ENCODE measurements around the gene SPTA1. TPM values are rescaled to one million over a fixed set of nuclear protein-coding genes. Genes with fewer than 3 reads are reported as not detected.

The SPTA1 gene
- total RNA-seq: 3.9 TPM
- polyA plus RNA-seq: 0.06 TPM

GRCh38 chr1:158686111-158687009 is at the start of gene SPTA1:
TSS of gene SPTA1 (minus strand) at chr1:158686715. CDS start at chr1:158686517, 198 bp downstream.
- no peak for DNase-seq (ENCODE audit: extremely low spot score)
- no peak within 1 kb of the TSS for H3K27ac ChIP-seq (ENCODE audit: low read depth)
- no peaks in the 10 kb centered on the region for H3K36me3 ChIP-seq (ENCODE audit: insufficient read depth)
- no peak within 1 kb of the TSS for H3K4me3 ChIP-seq (ENCODE audit: low read depth, low read length)
- 67% methylated on average over 7 of the region's 7 CpGs for WGBS
- no peaks in the 10 kb centered on the region for H3K4me1 ChIP-seq (ENCODE audit: insufficient read depth)

GRCh38 chr1:158735848-158736247 is 49.3 kb upstream of the SPTA1 start:
- DNase-seq (ENCODE audit: extremely low spot score): no peak
- Histone ChIP-seq H3K36me3 (ENCODE audit: insufficient read depth) (no peaks in the 10 kb centered on the region), H3K27ac (ENCODE audit: low read depth) (no peak overlapping the region), H3K4me3 (ENCODE audit: low read depth, low read length) (no peak overlapping the region), H3K4me1 (ENCODE audit: insufficient read depth) (no peaks in the 10 kb centered on the region)

- H3K4me3 ChIP-seq (ENCODE audit: low read depth, low read length): no peak overlapping the region
- H3K36me3 ChIP-seq (ENCODE audit: insufficient read depth): no peaks in the 10 kb centered on the region
- no peak for DNase-seq (ENCODE audit: extremely low spot score)
- WGBS: 82% methylated on average over 2 of the region's 2 CpGs
- no peaks in the 10 kb centered on the region for H3K4me1 ChIP-seq (ENCODE audit: insufficient read depth)
- H3K27ac ChIP-seq (ENCODE audit: low read depth): no peak overlapping the region
Measured at GRCh38 chr1:158732524-158732923, 46.0 kb upstream of the SPTA1 start.

- Histone ChIP-seq H3K4me1 (ENCODE audit: insufficient read depth) (no peaks in the 10 kb centered on the region), H3K27ac (ENCODE audit: low read depth) (no peak overlapping the region), H3K36me3 (ENCODE audit: insufficient read depth) (no peaks in the 10 kb centered on the region), H3K4me3 (ENCODE audit: low read depth, low read length) (no peak overlapping the region)
- no peak for DNase-seq (ENCODE audit: extremely low spot score)
- WGBS: 86% methylated on average over 4 of the region's 4 CpGs
Measured at GRCh38 chr1:158731707-158732106, 45.2 kb upstream of the SPTA1 start.

GRCh38 chr1:158730453-158730852 is 43.9 kb upstream of the SPTA1 start:
- H3K27ac ChIP-seq (ENCODE audit: low read depth): no peak overlapping the region
- H3K4me3 ChIP-seq (ENCODE audit: low read depth, low read length): no peak overlapping the region
- 71% methylated on average over 4 of the region's 4 CpGs for WGBS
- no peaks in the 10 kb centered on the region for H3K36me3 ChIP-seq (ENCODE audit: insufficient read depth)
- no peak for DNase-seq (ENCODE audit: extremely low spot score)
- H3K4me1 ChIP-seq (ENCODE audit: insufficient read depth): no peaks in the 10 kb centered on the region

- 52% methylated on average over 3 of the region's 3 CpGs for WGBS
- no peaks in the 10 kb centered on the region for H3K4me1 ChIP-seq (ENCODE audit: insufficient read depth)
- H3K36me3 ChIP-seq (ENCODE audit: insufficient read depth): no peaks in the 10 kb centered on the region
- no peak overlapping the region for H3K4me3 ChIP-seq (ENCODE audit: low read depth, low read length)
- DNase-seq (ENCODE audit: extremely low spot score): no peak
- H3K27ac ChIP-seq (ENCODE audit: low read depth): no peak overlapping the region
Measured at GRCh38 chr1:158728510-158729225, 42.2 kb upstream of the SPTA1 start.

- Histone ChIP-seq H3K4me1 (ENCODE audit: insufficient read depth) (no peaks in the 10 kb centered on the region), H3K4me3 (ENCODE audit: low read depth, low read length) (no peak overlapping the region), H3K36me3 (ENCODE audit: insufficient read depth) (no peaks in the 10 kb centered on the region), H3K27ac (ENCODE audit: low read depth) (no peak overlapping the region)
- DNase-seq (ENCODE audit: extremely low spot score): no peak
- WGBS: 94% methylated on average over 5 of the region's 5 CpGs
Measured at GRCh38 chr1:158724442-158724841, 37.9 kb upstream of the SPTA1 start.

- 77% methylated on average over 2 of the region's 2 CpGs for WGBS
- H3K4me3 ChIP-seq (ENCODE audit: low read depth, low read length): no peak within 1 kb of the TSS
- no peaks in the 10 kb centered on the region for H3K36me3 ChIP-seq (ENCODE audit: insufficient read depth)
- no peak within 1 kb of the TSS for H3K27ac ChIP-seq (ENCODE audit: low read depth)
- no peaks in the 10 kb centered on the region for H3K4me1 ChIP-seq (ENCODE audit: insufficient read depth)
- no peak for DNase-seq (ENCODE audit: extremely low spot score)
Measured at GRCh38 chr1:158720620-158721019, 34.1 kb upstream of the SPTA1 start, which contains the start of gene OR6K3. TSS of gene OR6K3 (minus strand) at chr1:158720720. CDS start at chr1:158718115, 2,605 bp downstream.

GRCh38 chr1:158719664-158720063 is 33.1 kb upstream of the SPTA1 start:
- H3K36me3 ChIP-seq (ENCODE audit: insufficient read depth): no peaks in the 10 kb centered on the region
- no peak for DNase-seq (ENCODE audit: extremely low spot score)
- no peaks in the 10 kb centered on the region for H3K4me1 ChIP-seq (ENCODE audit: insufficient read depth)
- H3K4me3 ChIP-seq (ENCODE audit: low read depth, low read length): no peak overlapping the region
- 59% methylated on average over 3 of the region's 3 CpGs for WGBS
- H3K27ac ChIP-seq (ENCODE audit: low read depth): no peak overlapping the region

GRCh38 chr1:158717344-158717743 is 30.8 kb upstream of the SPTA1 start:
- DNase-seq (ENCODE audit: extremely low spot score): no peak
- Histone ChIP-seq H3K4me1 (ENCODE audit: insufficient read depth) (no peaks in the 10 kb centered on the region), H3K36me3 (ENCODE audit: insufficient read depth) (no peaks in the 10 kb centered on the region), H3K4me3 (ENCODE audit: low read depth, low read length) (no peak overlapping the region), H3K27ac (ENCODE audit: low read depth) (no peak overlapping the region)
- 84% methylated on average over 6 of the region's 6 CpGs for WGBS

- Histone ChIP-seq H3K4me3 (ENCODE audit: low read depth, low read length) (no peak overlapping the region), H3K27ac (ENCODE audit: low read depth) (no peak overlapping the region), H3K4me1 (ENCODE audit: insufficient read depth) (no peaks in the 10 kb centered on the region), H3K36me3 (ENCODE audit: insufficient read depth) (no peaks in the 10 kb centered on the region)
- DNase-seq (ENCODE audit: extremely low spot score): no peak
- 78% methylated on average over 1 of the region's 1 CpG for WGBS
Measured at GRCh38 chr1:158716335-158716734, 29.8 kb upstream of the SPTA1 start.

- Histone ChIP-seq H3K4me3 (ENCODE audit: low read depth, low read length) (no peak overlapping the region), H3K36me3 (ENCODE audit: insufficient read depth) (no peaks in the 10 kb centered on the region), H3K4me1 (ENCODE audit: insufficient read depth) (no peaks in the 10 kb centered on the region), H3K27ac (ENCODE audit: low read depth) (no peak overlapping the region)
- WGBS: 49% methylated on average over 1 of the region's 1 CpG
- no peak for DNase-seq (ENCODE audit: extremely low spot score)
Measured at GRCh38 chr1:158714754-158715153, 28.2 kb upstream of the SPTA1 start.

- Histone ChIP-seq H3K4me1 (ENCODE audit: insufficient read depth) (no peaks in the 10 kb centered on the region), H3K27ac (ENCODE audit: low read depth) (no peak overlapping the region), H3K4me3 (ENCODE audit: low read depth, low read length) (no peak overlapping the region), H3K36me3 (ENCODE audit: insufficient read depth) (no peaks in the 10 kb centered on the region)
- DNase-seq (ENCODE audit: extremely low spot score): no peak
- 63% methylated on average over 4 of the region's 4 CpGs for WGBS
Measured at GRCh38 chr1:158711098-158711497, 24.6 kb upstream of the SPTA1 start.

- no peak overlapping the region for H3K27ac ChIP-seq (ENCODE audit: low read depth)
- no peak overlapping the region for H3K4me3 ChIP-seq (ENCODE audit: low read depth, low read length)
- DNase-seq (ENCODE audit: extremely low spot score): no peak
- H3K36me3 ChIP-seq (ENCODE audit: insufficient read depth): no peaks in the 10 kb centered on the region
- WGBS: 85% methylated on average over 2 of the region's 2 CpGs
- H3K4me1 ChIP-seq (ENCODE audit: insufficient read depth): no peaks in the 10 kb centered on the region
Measured at GRCh38 chr1:158706096-158706495, 19.6 kb upstream of the SPTA1 start.

All from urinary bladder (tissue), 4 donors.